ENCODE data around the gene ADAMTS16.

The ADAMTS16 gene

DNA sequence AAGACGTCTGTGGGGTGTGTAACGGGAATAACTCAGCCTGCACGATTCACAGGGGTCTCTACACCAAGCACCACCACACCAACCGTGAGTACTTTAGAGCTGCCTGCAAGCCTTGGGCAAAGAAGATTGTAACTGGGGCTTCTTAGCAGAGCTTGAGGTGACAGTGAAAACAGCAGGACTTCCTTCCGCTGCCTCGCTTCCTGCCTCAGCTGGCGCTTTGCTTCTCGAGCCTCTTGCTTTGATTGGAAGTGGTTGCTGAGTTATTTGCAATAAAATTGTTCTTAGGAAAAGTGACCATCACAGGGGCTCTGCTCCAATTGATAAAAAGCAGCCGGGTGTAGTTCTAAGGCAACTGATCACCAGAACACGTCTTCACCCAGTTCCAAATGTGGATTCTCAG is 99.1 kb downstream of the ADAMTS16 start:
- no peak for DNase-seq

DNA sequence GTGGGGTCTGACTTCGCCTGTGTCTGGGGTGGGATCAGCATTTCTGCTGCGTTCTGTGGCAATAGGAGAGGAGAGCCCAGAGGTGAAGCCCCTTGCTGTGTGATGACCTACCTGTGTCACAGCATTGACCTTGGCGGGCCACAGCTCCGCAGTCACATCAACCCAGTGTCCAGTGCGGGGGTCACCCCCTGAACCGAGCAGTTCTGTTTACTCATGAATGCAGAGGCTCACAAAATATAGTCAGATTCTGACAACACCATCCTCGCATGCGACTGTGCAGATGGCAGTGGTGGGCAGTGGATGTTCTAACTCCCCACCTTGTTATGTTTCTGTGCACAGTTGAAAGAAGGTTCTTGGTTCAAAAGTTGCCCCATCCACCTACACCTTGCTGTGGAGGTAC is 100.1 kb downstream of the ADAMTS16 start:
- no peak for DNase-seq

DNA sequence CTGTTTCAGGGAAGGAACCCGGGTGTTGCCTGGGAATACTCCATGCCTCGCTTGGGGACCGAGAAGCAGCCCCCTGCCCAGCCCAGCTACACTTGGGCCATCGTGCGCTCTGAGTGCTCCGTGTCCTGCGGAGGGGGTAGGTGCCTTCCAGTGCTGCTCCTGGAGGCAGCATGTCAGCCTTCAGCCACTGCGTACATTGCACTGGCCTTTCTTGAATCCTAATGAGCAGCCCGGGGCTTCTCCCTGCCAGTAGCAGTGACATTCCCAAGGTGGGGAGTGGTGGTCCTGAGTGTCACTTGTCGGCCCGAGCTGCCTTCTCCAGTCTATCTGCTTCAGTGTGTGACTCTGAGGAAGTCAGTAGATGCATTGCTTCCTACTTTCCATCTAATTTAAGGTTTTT is 101.9 kb downstream of the ADAMTS16 start:
- DNase-seq, result no peak

DNA sequence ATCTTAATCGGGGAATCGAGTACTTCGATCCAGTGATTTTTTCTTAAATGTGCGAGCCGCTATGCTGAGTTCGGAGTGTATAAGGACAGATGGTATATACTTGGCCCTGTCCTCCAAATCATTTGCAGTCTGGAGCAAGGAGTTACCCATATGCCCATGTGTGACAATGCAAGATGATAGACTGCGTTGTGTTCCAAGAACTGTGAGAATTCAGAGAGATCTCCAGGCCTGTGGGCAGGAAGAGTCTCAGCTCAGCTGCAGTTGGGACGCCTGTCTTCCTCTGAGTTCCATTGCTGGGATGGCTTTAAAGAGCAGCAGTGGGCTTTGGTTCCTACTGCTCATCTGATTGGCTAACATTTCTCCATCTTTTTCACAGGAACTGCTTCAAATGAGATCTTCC is 106.6 kb downstream of the ADAMTS16 start:
- no peak for DNase-seq

DNA sequence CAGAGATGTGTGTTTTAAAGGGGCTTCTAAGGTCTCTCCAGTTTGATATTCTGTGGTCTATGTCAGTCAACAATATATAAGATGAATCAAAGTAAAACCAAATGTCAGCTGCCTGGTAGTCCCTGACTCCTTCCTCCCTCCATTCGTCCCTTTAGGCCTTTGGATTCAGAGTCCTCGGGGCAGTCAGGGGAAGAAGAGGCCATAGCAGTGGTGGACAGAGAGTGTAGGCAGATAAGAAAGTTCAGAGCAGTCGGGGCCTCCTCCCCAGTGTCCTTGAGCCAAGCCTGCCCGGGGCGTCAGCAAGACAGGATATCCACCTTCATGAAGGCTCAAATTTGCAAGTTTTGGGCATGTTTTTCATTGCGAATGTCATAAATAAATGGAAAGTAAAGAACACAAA is 110.6 kb downstream of the ADAMTS16 start:
- DNase-seq, result no peak

DNA sequence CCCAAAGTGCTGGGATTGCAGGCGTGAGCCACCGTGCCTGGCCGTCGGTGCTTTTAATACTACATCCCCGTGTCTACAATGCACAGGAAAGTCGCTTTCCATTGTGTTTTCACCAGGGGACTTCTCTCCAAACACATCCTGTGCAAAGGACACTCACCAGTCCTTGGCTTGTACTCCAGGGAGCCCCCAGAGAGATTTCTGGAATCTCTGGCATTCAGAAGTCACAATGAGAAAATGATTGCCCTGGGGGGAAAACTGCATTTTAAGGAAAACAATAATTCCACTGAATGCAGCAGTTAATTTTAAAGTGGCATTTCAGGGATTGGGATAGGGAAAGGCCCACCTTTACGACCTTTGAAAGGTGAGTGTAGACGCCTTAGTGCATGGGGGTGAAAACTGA is 112.0 kb downstream of the ADAMTS16 start:
- DNase-seq, result no peak

DNA sequence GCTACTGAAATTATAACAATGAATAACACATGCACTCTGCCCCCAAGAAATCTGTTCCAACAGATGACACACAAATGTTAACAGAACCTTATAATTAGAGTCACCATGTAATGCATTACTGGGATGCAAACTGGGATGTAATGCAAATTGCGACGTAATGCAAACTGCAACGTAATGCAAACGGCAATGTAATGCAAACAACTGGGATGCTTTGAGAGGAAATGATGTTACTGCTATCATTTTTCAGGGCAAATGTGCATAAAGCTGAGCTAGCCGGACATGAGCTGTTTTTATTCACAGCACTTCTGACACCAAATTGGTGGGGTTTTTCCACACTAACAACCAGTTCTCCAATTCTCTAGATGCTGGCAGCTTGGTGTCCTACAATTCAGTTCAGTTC is 117.2 kb downstream of the ADAMTS16 start:
- no peak for DNase-seq

DNA sequence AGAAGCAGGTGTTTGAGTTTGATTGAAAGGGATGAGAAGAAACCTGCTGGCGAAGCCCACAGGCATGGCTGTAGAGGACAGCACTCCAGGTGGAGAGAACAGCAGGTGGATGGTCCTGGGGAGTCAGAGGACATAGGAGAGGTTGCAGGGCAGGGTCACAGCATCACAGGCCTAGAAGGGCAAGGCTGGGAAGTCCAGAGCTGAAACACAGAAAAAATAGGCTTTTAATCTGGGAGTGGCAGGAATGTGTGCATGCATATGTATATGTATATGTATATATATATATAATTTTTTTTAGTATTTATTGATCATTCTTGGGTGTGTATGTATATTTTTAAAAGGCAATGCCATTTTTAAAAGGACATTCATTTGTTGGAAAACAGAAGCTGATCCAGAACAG is 118.4 kb downstream of the ADAMTS16 start:
- DNase-seq, result no peak

DNA sequence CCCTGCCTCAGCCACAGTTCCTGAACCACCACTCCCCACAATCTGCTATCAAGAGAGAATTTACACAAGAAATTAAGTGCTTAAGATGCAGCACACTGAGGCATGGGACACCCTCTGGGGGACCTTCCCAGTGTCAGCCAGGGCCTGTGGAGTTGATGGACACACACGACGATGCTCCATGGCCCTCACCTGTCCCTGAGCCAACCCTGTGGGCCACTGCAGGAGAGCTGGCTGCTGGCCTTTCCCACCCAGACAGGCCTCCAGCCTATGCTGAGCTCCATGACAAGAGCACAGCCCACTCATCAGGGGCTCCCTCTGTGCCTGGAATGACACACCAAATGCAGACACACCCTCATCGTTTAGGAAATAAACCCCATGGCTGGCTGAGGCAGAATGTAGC is 124.6 kb downstream of the ADAMTS16 start:
- DNase-seq, result no peak

DNA sequence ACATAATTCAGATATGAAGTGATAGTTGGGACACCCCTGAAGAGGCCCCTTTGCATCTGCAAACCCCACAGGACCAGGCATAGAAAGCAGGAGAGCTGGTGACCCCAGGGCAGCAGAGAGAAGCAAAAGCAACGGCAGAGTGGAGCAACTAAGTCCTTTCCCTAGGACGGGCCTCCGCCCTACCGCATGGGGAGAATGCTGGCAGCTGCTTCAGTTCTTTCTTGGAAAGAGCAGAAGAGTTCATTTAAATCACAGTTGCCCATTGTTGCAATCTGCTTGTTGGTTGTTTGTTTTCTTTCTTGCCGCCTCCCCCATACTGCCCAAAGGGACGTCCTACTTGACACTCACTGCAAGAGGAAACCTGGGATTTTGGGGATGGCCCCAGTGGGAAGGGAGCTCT is 126.2 kb downstream of the ADAMTS16 start:
- no peak for DNase-seq

DNA sequence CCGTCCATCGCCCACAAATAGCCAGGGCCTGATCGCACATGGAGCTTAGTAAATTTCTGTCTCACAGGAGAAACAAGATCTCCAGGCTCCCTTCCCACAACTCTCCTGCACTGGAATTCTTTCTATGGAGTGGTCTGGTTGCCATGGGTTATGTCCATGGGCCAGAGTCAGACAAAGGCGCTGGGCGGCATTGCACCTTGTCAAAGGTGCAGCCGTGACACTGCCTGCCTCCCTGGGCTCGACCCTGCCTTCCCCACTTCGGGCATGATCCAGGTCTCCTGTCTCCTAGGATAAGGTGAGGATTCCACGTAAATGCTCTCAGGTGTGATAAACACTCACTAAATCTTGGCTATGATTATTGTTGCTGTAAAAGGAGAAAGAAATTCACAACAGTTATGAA is 130.0 kb downstream of the ADAMTS16 start:
- DNase-seq, result no peak

DNA sequence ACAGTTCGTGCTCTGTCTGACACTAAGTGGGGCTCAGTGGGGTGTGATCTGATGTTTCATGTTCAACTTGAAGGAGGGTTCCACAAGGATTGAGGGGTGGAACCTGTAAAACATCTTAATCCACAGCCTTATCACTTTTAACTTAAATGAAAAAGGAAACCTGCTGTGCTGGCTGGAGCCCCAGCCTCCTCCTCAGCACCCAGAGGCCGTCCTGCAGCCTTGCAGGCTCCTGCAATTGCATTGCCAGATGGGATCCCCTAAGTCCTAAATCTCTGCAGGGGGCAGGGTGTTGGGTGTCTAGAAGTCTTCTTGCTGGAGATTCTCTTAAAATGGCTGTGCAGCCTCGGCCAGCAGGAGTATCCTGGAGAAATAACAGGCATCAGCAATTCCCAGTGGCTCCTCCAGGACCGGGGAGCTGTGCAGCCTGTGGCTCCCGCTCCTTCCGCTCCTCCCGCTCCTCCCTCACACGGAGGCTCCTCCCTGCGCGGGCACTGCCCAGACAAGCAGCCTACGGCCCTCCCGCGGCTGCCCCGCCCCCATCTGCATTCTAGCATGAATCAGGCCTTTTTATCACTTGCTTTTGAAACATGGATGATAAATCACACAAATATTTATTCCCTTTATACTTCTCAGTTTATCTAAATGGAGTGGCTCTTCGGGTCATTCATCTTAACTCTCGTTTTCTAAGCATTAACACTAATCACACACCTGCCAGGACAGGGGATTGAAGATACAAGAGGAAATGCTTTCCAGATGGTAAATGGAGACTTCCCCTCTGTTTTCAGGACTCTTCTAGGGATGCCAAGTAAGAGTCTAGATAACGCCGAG is 131.0 kb downstream of the ADAMTS16 start:
- peak; percentile 77 for DNase-seq

DNA sequence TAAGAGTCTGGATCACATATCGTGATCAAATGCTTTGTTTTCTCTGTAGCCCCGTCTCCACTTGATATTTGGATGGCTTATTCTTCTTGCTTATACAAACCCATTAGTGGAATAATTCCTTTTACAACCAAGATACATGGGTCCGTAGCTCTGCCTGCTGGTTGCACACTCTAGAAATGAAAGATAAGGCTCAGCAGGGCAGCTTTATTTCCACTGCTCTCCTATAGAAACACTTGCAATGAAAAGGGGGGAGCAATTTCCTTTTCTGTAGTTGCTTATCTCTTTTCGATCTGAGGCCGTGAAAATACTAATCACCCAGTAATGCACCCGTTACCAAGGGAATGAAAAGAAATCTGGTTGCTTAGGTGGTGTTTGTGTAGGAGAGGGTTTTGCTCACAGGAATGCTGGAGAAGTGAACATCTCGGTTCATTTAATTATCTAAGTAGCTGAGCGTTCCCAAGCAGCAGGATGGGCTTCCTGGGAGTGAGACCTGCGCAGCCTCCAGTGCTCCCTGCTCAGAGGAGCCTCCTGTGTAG is 131.7 kb downstream of the ADAMTS16 start:
- DNase-seq, result peak; percentile 33

DNA sequence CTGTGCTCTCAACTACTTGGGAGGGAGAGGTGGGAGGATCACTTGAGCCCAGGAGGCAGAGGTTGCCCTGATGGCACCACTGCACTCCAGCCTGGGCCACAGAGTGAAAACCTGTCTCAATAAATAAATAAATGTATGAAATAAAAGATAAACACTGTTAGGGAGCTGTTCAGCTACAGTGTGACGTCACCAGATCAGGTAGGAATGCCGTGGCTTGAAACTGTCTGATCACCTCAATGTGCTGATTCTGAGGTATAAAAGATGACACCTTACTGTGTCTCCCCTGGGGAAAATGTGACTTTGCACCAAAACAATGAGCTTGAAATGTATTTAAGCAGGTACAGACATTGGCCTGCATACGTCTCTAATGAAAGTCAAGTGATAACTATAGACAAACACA is 133.3 kb downstream of the ADAMTS16 start:
- no peak for DNase-seq

DNA sequence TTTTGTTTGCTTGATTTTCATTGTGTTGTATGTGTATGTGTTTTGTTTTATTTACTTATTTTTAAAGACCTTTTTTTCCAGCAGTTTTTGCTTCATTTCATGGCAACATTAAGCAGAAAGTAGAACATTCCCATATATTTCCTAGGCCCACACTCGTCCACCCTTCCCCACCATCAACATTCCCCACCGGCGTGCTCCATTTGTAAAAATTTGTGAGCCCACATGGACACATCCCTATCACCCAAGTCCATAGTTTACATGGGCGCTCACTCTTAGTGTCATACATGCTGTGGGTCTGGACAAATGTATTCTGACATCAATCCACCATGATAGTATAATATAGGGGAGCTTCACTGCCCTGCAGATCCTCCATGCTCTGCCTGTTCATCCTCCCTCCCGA is 133.8 kb downstream of the ADAMTS16 start:
- DNase-seq, result no peak

DNA sequence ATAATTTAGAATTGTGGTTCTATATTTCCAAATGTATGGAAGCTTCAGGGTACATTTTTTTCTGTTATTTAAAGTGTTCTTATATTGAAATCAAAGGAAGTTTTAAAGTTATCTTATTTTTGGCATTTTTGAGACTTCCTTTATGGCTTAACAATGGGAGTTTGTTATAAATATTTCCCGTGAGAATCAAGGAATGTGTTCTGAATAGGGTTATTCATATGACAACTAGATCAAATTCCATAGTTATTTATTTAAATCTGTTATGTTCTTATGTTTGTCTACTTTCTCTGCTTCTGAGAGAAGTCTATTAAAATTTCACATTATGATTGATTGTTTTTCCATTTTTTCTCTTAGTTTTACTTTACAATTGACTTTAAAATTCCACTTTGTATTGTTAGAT is 135.1 kb downstream of the ADAMTS16 start:
- no peak for DNase-seq

DNA sequence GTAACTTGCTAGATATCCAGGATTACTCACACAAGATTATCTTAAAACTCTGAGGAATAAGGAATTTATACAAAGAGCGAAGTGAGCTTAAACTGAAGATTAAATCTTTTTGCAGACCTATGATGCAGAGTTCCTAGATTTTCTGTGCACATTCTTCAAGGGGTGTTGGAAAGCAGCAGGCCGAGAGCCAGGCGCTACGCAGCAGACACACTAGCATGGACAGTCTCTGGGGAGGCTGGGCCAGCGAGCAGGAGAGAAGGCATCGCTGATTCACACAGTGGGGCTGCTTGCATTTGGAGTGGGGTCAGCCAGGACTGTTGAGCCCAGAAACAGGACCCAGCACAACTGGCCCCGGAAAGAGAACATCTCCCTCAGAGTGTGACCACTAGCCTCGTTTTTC is 136.3 kb downstream of the ADAMTS16 start:
- no peak for DNase-seq

DNA sequence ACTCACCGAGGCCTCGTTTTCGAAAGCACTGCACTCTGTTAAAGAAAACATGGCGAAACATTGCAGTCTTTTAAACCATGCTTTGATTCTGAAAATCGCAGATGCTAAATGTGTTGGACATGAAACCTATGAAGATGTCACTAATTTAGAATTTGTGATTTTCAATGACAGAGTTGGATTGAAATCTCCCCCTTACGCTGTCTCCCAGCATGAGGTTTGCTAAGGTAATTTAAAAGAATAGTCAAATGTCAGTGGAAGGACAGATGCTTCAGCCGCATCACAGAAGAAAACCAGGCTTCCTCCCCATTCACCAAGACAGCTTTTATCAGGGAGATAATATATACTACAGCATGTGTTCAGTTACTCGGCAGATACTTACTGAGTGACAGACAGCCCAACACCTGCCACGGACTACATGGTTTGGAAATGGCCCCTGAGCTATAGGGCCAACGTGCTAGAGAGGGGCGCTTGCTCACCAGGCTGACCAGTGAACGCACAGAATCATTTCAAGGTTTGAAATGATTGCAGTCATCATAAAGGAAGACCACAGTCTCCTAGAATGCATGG is 136.9 kb downstream of the ADAMTS16 start:
- DNase-seq, result no peak

DNA sequence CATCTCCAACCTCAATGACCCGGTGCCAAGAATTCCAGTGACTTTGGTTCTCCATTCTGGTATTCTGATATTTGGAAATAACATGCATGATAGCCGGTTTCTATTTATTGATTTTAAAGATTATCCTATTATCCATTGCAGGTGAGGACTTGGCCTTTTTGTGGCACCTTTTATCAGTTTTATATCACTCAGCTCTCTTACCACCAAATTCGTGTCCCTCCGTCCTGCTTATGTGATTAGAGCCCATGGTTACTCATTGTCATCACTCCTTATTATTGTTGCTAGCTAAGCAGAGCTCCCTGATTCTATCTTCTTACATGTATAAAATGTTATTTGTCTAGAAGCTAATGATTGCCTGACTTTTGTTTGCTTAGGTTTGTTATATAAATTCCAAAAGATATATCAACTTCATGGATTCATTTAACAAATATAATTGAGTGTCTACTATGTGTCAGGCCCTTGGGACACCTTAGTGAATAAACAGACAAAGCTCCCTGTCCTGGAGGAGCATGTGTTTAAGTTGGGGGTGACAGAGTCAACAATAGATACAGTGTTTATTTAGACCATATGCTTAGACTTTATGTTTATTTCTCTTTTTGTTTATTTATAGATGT is 138.2 kb downstream of the ADAMTS16 start:
- DNase-seq, result no peak

DNA sequence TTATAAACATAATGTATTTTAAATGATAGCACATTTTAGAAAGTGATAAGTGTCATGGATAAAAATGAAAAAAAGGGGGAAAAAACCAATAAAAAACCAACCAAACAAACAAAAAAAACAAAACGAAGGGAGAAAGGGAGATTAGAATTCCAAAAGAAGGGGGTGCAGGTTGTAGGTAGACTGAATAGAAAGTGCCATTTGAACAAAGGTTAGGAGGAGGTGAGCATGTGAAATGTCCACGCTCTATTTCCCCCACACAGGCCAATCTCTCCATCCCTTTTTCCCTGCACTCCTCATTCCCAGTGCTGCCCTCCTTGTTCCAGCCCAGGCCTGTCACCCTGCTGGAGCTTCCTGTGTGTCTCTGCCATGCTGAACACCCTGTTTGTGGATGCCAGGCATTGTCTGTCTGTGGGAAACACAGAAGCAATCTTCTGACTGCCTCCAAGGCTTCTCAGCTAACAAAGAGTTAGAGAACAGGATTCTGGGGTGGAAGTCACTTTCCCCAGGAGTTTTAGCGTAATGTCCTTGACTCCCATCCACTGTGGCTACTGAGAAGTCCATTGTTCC is 138.8 kb downstream of the ADAMTS16 start:
- DNase-seq, result no peak

DNA sequence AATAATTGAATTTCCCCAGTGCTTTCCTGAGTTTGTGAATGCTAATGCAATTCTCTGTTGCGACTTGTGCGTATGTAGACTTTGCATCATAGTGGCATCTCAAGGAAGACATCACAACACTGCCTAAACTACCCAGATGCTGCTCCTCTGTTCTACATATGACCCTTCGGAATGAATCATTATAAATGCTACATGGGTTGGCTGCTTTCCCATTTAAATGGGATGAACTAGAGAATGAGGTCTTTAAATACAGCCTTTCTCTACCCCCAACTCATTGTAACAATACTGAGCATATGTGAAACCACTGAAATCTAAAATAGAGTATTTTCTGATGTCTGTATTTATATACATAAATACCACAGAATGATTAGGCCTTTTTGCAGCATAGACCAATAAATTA is 145.8 kb downstream of the ADAMTS16 start:
- DNase-seq, result no peak

DNA sequence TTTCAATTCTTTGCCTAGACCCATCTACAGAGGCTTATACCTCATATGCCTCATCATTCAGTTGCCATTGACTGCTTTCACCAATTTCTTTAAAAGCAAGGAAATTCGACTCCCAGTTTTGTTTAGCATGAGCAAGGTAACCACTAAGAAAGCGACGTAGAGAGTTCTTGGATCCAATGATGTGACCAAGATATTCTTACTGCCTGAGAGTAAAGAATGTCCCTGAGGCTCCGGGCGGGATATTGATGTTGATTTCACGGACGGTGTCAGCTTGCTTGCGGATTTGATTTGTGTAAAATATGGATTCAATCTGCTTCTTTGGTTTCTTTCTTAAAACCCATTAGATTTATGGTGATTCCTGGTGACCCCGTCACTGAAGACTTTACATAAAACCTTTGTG is 147.3 kb downstream of the ADAMTS16 start:
- DNase-seq, result no peak

DNA sequence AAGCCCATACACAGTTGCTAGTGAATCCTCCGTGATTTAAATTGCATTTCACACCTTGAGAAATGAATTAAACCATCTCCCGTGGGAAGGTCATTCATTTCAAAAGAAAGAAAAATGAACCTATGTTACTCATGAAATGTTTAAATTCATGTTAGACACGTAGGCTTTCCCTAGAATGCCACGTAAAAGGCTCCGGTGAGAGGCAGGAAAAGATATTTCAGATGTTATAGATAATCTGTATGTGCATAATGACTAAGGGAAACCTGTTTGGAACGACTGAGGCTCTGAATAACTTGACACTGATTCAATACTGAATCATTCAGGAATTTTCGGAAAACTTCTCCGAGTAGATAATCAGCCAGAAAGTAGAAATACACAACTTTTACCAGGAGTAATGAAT is 148.1 kb downstream of the ADAMTS16 start:
- DNase-seq, result no peak

DNA sequence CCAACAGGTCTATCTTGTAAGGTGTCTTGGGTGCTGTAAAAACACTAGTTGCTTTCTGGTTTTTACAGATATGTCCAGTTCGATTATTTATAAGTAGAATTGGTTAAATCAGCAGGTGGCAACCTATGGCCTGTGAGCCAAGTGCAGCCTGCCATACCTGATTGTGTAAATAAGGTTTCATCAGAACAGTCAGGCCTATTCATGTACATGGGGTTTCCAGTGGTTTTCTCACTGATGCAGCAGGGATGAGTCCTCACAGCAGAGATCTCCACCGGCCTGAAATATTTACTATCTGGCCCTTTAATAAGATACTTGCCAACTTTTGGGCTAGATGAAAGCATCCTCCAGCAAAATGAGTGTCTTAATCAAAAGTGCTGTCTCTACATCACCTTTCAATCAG is 149.4 kb downstream of the ADAMTS16 start:
- no peak for DNase-seq

All from NCI-H1105 (cell line).